Thymus (tissue), 11 donors: ENCODE measurements around the gene CABP5. TPM values are rescaled to one million over a fixed set of nuclear protein-coding genes. Genes with fewer than 3 reads are reported as not detected.

Source experiments
- DNase-seq, 9 donors: peaks; one replicate each; pipeline ENCODE4 v3.0.0-alpha.2; 2013; ENCODE audit warnings: low spot score in 9 of 9, low read depth in 6 of 9, missing footprints in 1 of 9
- H3K27ac ChIP-seq, 2 donors: one replicate each; pipeline ENCODE4 v1.5.1; 2013; ENCODE audit warnings: control low read depth in 1 of 2, low read depth in 1 of 2, low read length in 1 of 2, mild to moderate bottlenecking in 1 of 2, moderate library complexity in 1 of 2
- H3K27me3 ChIP-seq, 2 donors: one replicate each; pipeline ENCODE4 v1.5.1; 2013; ENCODE audit warnings: low read length in 1 of 2; ENCODE audit not compliant: control insufficient read depth in 2 of 2, insufficient read depth in 1 of 2
- H3K36me3 ChIP-seq, 2 donors: one replicate each; pipeline ENCODE4 v1.5.1; 2013; ENCODE audit warnings: low read length in 1 of 2, mild to moderate bottlenecking in 1 of 2, moderate library complexity in 1 of 2; ENCODE audit not compliant: control insufficient read depth in 2 of 2, insufficient read depth in 2 of 2
- H3K4me1 ChIP-seq, 2 donors: one replicate each; pipeline ENCODE4 v1.5.1; 2013; ENCODE audit warnings: low read length in 2 of 2; ENCODE audit not compliant: control insufficient read depth in 2 of 2, insufficient read depth in 2 of 2
- H3K4me3 ChIP-seq, 2 donors: one replicate each; pipeline ENCODE4 v1.5.1; 2013; ENCODE audit warnings: low read length in 2 of 2, control low read depth in 1 of 2, mild to moderate bottlenecking in 1 of 2
- H3K9me3 ChIP-seq, 2 donors: one replicate each; pipeline ENCODE4 v1.5.1; 2013; ENCODE audit warnings: low read length in 1 of 2, mild to moderate bottlenecking in 1 of 2; ENCODE audit not compliant: control insufficient read depth in 2 of 2, insufficient read depth in 1 of 2
- WGBS: extraction: QIAGEN DNeasy Blood & Tissue Kit; methylation state at CpG from one replicate; pipeline ENCODE4 v1.1.7; 2013; 5-methylcytosine and 5-hydroxymethylcytosine counted together
- polyA plus RNA-seq: library from polyadenylated mRNA; stranded (reverse); fragments of 200-250 nt; gene quantifications from one replicate; pipeline ENCODE4 v1.2.3, GENCODE V29; 2013
- total RNA-seq: library from RNA; stranded (reverse); fragments of 120-200 nt; gene quantifications from one replicate; pipeline ENCODE4 v1.2.4, GENCODE V29; 2013
- donor health status: healthy.

Gene CABP5
- total and polyA plus RNA-seq, 2 donors = 0.05 TPM; not detected in 1

GRCh38 chr19:48041877-48042580, 1.9 kb downstream of the CABP5 start:
- H3K27me3 ChIP-seq = no peaks in the 10 kb centered on the region
- no peak for DNase-seq

GRCh38 chr19:48036765-48037164, 7.1 kb downstream of the CABP5 start:
- H3K36me3 ChIP-seq = no peaks in the 10 kb centered on the region
- WGBS = 94% methylated on average over 2 of the region's 2 CpGs
- no peaks in the 10 kb centered on the region for H3K27me3 ChIP-seq
- H3K4me3 ChIP-seq = no peak overlapping the region
- DNase-seq = no peak
- no peaks in the 10 kb centered on the region for H3K9me3 ChIP-seq
- H3K4me1 ChIP-seq = no peaks in the 10 kb centered on the region
- H3K27ac ChIP-seq = no peak overlapping the region

More at GRCh38 chr19:48041877-48042580, 1.9 kb downstream of the CABP5 start:
- Histone ChIP-seq H3K27ac (no peak overlapping the region), H3K9me3 (peaks cover 0 to 3% of the 10 kb centered on the region in 2 donors), H3K4me3 (no peak overlapping the region), H3K36me3 (no peaks in the 10 kb centered on the region), H3K4me1 (no peaks in the 10 kb centered on the region)
- WGBS = 79% methylated on average over 2 of the region's 2 CpGs

GRCh38 chr19:48033604-48034003, 10.3 kb downstream of the CABP5 start:
- WGBS = 78% methylated on average over 5 of the region's 5 CpGs
- no peak overlapping the region for H3K4me3 ChIP-seq
- no peak overlapping the region for H3K27ac ChIP-seq
- H3K4me1 ChIP-seq = no peaks in the 10 kb centered on the region
- H3K27me3 ChIP-seq = no peaks in the 10 kb centered on the region
- no peak for DNase-seq
- H3K36me3 ChIP-seq = no peaks in the 10 kb centered on the region
- H3K9me3 ChIP-seq = no peaks in the 10 kb centered on the region

- no peaks in the 10 kb centered on the region for H3K4me1 ChIP-seq
- no peak overlapping the region for H3K4me3 ChIP-seq
- WGBS = 78% methylated on average over 10 of the region's 10 CpGs
- no peak overlapping the region for H3K27ac ChIP-seq
- no peaks in the 10 kb centered on the region for H3K9me3 ChIP-seq
- DNase-seq = no peak
- no peaks in the 10 kb centered on the region for H3K36me3 ChIP-seq
- no peaks in the 10 kb centered on the region for H3K27me3 ChIP-seq
Observed at GRCh38 chr19:48030073-48030472, 13.8 kb downstream of the CABP5 start.

GRCh38 chr19:48029431-48029830, 14.4 kb downstream of the CABP5 start:
- Histone ChIP-seq H3K27ac (no peak overlapping the region), H3K4me3 (no peak overlapping the region), H3K9me3 (no peaks in the 10 kb centered on the region), H3K27me3 (no peaks in the 10 kb centered on the region), H3K36me3 (no peaks in the 10 kb centered on the region), H3K4me1 (no peaks in the 10 kb centered on the region)
- DNase-seq = no peak
- WGBS = 88% methylated on average over 7 of the region's 7 CpGs

- Histone ChIP-seq H3K36me3 (no peaks in the 10 kb centered on the region), H3K27me3 (no peaks in the 10 kb centered on the region), H3K27ac (no peak overlapping the region), H3K4me3 (no peak overlapping the region), H3K4me1 (no peaks in the 10 kb centered on the region), H3K9me3 (no peaks in the 10 kb centered on the region)
- WGBS = 81% methylated on average over 3 of the region's 3 CpGs
- DNase-seq = no peak
Observed at GRCh38 chr19:48025480-48025879, 18.4 kb downstream of the CABP5 start.

GRCh38 chr19:48023518-48023917, 20.4 kb downstream of the CABP5 start:
- no peak for DNase-seq
- H3K36me3 ChIP-seq = no peaks in the 10 kb centered on the region
- no peaks in the 10 kb centered on the region for H3K9me3 ChIP-seq
- 93% methylated on average over 3 of the region's 3 CpGs for WGBS
- no peaks in the 10 kb centered on the region for H3K4me1 ChIP-seq
- no peak overlapping the region for H3K4me3 ChIP-seq
- no peak overlapping the region for H3K27ac ChIP-seq
- H3K27me3 ChIP-seq = no peaks in the 10 kb centered on the region

GRCh38 chr19:48023011-48023410, 20.9 kb downstream of the CABP5 start:
- no peak overlapping the region for H3K27ac ChIP-seq
- H3K9me3 ChIP-seq = no peaks in the 10 kb centered on the region
- H3K36me3 ChIP-seq = no peaks in the 10 kb centered on the region
- no peak for DNase-seq
- H3K27me3 ChIP-seq = no peaks in the 10 kb centered on the region
- H3K4me3 ChIP-seq = no peak overlapping the region
- WGBS = 82% methylated on average over 2 of the region's 2 CpGs
- no peaks in the 10 kb centered on the region for H3K4me1 ChIP-seq

- no peak overlapping the region for H3K4me3 ChIP-seq
- H3K4me1 ChIP-seq = no peaks in the 10 kb centered on the region
- H3K27me3 ChIP-seq = no peaks in the 10 kb centered on the region
- H3K9me3 ChIP-seq = no peaks in the 10 kb centered on the region
- H3K36me3 ChIP-seq = no peaks in the 10 kb centered on the region
- DNase-seq = no peak
- 10% methylated on average over 3 of the region's 3 CpGs for WGBS
- H3K27ac ChIP-seq = no peak overlapping the region
Observed at GRCh38 chr19:48020686-48021085, 23.2 kb downstream of the CABP5 start.
